HG02763 (cell line): ENCODE data around the gene GNA14.
"Not testable (repeated sequence)": the region's sequence is repeated elsewhere in the genome, so short reads cannot be mapped to it uniquely, and the experiment has no call there.

Experiments used
- ATAC-seq: cut with Tn5 transposase; IDR thresholded peaks from one replicate; pipeline ENCODE4 v1.9.1; 2021; ENCODE audit warnings: mild to moderate bottlenecking, moderate library complexity; ENCODE audit not compliant: unreplicated experiment

Gene GNA14

DNA sequence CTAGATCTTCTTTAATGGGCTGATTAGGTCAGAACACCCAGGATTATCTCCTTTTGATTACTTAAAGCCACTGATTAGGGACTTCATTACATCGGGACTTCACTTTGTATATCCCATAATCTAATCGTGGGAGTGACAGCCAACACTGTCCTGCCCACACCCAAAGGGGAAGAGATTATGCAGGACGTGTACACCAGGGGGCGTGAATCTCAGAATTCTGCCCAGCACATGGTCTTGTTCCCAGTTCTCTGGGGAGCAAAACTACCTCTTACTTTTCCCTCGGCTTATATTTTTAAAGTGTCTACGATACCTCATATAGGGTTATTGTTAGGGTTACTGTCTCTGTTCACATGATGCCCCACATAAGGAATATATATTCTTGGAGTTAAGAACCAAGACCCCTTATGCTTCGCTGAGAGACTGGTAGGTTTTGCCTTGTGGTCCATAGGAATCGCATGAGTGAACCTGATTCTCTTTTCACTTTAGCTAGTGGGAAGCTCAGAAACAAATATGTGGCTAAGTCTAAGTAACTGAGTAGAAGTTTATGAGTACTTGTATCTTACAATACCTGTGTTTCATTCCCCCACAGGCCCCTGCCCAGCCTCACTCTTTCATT, 192.7 kb downstream of the GNA14 start:
- ATAC-seq: no peak

DNA sequence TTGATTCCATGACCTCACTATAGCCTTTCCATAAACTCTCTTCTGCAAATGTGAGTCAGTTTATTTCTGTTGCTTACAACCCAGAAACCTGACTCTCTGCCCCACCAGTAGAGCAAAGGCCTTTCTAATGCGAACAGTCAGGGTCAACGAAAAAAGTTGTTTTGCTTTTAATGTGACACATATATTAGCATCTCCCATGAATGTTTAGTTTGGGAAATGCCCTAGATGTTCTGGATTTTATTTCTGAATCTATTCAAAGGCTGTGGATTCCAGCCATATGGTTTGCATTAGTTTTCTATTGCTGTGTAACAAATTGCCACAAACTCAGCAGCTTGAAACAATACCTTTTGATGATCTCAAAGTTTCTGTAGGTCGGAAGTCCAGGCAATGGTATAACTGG, 193.5 kb downstream of the GNA14 start:
- ATAC-seq: no peak

DNA sequence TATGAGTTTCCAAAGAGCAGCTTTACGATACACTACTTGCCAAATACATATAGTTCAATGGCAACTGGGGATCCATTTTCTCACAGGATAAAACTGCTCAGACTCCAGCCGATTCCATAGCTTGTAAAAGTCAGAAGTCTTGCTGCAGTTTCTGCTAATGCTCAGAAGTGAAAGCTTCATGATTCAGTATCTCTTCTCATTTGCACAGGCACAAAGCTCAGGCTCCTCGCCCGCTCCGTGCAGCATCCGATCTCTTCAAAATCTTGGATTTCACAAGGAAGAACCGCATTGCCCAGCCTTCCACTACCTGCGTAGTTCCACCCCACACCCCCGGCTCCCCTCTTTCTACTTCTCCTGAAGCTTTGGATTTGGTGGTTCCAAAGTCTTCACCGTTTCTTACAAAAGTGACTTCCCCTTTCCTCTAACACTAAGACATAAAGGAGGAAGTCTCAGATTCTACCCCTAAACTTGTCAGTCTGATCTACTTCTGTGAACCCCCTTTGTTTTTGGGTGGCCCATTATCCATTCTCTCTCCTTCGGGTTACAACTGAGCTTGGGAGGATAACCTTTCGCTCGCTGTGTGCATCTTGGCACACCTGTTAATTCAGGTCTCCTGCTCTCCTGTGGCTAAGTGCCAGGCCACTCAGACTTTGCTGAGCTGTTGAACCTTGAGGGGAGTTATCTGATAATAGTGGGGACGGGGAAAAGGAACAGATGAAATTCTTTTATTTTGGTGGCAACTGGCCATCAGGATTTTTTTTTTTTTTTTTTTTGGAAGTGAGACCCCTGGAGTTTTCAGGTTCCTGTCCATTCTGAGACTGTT, 194.1 kb downstream of the GNA14 start:
- ATAC-seq: no peak

DNA sequence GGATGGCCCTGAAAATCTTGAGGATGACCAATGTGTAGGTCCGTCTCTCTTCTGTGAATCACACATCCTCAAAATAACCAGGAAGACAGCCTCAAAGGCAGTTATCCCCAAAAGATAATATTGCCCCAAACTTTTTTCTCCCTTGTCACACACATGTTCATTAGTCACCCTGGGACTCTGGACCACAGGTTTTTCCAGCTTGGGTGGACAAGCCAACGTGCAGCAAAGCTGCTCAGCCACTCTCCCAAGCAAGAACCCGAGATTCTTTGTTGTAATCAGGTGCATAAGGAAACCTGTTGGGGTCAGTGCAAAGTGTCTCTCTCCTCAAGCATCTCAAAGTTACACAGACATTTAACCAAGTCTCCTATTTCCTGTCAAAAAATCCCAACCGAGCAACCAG, 196.6 kb downstream of the GNA14 start:
- no peak for ATAC-seq

DNA sequence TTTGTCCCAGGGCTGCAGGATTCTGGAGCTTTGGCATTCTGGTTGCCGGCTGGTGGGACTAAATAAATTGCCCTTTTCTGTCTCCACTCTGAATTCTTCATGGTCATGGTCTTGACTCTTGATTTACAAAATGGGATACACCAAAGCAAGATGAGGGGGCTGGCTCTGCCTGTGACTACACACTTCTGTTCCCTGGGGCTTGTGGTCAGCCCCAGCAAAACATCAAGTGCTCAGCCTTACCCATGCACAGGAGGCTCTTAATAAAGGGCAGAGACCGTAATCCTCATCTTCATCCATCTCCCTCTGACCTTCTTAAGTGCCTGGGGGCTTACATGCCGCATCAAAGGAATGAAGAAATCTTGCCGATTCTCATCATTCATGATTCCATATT, 198.0 kb downstream of the GNA14 start:
- no peak for ATAC-seq

DNA sequence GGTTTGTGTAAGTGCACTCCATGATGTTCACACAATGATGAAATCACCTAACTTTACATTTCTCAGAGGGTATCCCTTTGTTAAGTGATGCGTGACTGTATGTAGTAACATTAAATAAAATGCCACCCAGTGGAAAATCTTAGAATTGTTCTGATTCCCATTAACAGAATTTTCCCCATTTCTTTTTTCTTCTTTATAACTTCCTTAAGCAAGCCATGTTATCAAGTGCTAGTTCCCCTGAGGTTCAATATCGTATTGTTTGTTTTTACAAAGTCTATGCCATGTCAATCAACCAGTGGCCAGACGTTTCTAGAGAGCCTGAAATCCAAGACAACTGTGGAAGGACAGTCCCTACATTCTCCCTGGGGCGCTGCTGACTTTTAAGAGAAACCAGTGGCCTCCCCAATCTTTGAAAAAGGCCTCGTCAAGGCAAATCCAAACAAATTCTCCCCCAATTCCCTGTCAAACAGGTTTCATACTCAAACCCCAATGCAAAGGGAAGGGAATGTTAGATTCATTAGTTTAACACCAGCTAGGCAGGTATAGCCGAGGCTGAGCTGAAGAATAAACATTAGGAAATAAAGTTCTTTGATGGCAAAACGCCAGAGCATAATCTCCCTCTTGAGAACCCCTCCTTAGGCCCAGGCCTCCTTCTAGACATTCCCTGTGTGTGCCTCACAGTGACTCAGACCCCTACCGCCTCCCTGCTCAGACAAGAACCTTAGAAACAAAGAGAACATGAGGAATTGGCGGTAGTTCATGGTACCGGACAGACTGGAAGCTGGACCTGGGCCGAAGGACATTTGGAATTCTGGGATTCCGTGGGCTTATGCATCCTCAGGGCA, 198.7 kb downstream of the GNA14 start:
- no peak for ATAC-seq

DNA sequence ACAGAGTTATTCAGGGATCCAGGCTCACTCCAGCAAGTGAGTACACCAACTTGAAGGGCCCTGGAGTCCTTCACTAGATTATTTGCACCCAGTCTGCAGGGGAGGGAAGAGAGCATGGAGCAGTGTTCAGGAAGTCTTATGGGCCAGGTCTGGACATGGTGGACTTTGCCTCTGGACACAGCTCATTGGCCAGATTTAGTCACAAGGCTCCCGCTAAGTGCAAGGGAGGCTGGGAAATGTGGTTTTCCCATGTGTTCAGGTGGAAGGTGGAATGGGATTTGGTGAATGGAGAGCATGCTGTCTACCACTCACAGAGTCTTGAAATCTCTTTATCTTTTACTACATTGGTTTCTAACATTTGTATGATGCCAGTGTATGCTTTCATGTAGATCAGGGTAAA, 200.5 kb downstream of the GNA14 start:
- ATAC-seq: no peak

DNA sequence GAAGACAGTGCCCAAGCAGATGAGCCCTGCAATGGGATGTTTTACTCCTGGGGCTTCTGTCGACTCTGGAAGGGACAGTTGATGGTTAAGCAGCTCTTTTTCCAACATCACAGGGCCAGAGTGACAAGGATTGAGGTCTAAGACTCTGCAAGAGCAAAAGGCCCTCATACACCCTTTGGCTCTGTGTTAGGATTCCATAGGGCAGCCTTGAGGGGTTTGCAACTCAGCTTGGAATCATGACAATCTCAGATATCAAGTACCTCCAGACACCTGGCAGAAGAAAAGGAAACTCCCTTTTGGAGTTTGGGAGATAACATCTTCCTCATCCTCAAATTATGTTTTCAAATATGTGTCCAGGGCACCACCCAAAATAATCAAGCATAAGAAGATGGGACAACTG, 205.7 kb downstream of the GNA14 start:
- ATAC-seq: no peak

DNA sequence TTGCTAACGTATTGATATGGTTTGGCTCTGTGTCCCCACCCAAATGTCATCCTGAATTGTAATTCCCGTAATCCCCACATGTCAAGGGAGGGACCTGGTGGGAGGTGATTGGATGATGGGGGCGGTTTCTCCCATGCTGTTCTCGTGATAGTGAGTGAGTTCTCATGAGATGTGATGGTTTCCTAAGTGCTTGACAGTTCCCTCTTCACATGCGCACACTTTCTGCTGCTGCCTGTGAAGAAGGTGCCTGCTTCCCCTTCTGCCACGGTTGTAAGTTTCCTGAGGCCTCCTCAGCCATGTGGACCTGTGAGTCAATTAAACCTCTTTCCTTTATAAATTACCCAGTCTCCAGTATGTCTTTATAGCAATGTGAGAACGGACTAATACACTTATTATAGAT, 207.0 kb downstream of the GNA14 start:
- ATAC-seq: not testable (repeated sequence)

DNA sequence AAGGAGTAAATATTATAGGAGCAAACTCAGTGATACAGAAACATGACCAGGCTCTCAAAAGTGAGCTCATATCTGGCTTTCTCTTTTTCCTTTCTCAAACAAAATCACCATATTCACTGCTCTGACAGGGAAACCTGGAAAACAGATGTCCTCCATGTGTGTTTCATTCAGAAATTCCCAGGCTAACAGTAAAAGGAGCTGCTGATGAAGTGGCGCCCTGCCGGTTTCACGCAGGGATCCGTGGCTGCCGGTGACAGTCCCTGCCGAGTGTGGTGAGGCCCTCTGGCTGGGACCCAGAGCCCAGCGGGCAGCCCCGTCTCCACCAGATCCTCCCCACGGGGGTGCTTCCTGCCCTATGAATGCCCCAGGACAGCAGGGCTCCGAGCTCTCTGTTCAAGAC, 208.1 kb downstream of the GNA14 start:
- ATAC-seq: no peak

DNA sequence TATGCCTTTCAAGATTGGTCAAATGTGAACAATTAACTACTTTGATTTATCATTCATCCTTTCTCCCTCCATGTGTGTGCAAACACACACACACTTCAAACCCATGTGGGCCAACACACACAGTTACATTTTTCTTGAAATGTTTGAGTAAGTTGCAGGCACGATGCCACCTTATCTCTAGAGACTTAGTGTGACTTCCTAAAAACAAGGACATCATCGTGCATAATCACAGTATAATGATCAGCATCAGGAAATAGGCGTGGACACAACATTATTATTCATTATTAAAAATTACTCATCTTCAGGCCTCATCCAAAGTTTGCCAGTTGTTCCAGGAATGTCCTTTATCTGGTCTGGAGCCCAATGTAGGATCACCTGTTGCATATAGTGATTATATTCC, 209.5 kb downstream of the GNA14 start:
- ATAC-seq: no peak

DNA sequence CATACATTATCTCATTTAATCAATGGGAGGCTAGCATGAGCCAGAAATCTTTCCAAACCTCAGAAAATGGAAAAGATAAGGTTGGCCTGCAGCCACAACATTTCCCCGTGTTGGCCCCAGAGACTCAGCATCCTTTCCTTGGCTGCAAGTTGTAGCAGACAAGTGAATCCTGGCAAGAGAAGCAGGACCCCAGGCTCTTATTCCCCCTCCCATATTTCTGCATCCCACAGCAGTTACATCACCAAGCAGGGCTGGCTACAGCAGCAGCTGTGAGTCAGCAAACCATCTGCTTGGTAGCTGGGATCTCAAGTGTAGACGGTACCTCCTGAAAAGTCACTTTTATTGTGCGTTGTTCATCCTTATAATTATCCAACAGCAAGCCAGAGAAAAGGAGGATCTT, 212.4 kb downstream of the GNA14 start:
- no peak for ATAC-seq

DNA sequence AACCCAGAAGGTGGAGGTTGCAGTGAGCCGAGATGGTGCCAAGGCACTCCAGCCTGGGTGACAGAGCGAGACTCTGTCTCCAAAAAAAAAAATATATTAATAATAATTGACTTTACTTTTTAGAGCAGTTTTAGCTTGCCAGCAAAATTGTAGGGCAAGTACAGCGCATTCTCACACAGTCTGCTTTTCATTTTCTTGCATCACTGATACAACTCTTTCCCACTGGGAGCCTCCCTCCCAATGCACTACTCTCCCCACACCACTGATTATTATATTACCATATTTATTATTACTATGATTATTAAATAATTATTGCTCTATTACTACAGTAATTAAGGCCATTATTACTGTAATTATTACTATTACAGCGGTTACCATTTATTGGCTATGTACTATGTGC, 212.8 kb downstream of the GNA14 start:
- ATAC-seq: no peak

DNA sequence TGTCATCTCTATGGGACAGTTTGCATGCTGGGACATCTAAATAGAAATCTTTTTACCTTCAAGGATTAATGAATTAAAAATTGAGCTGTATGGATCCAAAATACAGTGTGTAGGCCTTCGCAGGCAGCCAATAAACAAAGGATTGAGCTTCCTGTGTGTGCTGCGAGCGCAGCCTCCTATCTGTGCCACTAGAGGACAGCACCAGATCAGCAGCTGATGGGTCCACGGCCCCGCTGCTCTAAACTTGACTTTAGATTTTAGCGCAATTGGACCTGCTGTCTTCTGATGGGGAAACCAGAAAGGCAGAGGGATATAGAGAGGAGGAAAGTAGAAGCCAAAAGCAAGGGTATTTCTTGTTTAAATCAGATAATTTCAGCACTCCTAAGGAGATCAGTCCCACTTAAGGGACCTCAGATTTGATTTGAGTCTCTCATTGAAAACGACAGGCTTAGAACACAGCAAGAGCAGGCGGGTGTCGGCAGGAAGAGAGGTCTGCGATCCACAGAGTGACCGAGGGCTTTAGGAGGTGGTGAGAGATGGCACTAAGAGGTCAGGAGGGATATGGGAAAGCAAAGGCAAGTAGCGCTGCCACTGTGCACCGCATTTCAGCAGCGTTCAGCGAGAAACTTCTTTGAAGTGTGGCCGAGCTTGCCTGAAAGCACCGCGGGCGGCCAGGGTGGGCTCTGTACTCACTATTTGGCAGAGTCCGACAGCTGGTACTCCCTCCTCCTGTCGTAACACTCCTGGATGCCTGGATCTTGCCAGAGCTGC, 214.3 kb downstream of the GNA14 start:
- ATAC-seq: no peak

DNA sequence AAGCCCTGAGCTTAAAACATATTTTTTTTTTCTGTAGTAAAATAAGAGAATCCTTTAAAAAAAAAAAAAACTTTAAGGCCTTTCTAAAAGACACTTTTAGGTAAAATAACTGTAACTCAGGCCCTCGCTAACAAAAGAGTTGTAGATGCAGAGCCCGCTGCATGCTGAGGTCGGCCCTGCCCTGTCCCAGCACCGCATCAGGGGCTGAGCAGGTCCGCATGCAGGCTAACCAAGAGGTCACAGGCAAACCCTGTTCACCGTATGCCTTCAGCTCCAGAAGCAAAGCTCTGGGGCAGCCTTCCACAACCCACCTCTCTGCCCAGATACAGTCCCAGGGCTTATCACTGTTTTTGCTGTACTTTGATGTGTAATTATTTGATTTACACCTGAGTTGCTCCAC, 216.1 kb downstream of the GNA14 start:
- ATAC-seq: no peak

DNA sequence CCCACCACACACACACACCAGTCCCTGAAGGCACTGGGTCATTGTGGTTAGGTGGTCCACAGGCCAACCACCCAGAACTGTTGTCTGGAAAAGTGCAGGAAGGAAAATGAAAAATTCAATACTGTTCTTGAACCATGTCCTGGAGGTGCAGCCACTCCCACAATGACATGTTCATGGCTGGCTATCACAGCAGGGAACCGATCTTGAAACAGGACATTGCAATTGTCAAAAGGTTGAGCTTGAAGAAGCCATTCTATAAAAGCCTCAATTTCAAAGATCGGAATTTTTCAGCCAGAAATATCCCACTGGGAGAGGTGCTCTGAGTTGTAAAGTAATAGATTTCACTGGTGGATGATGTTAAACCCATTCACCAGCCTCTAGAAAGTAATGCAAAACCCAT, 218.2 kb downstream of the GNA14 start:
- no peak for ATAC-seq

DNA sequence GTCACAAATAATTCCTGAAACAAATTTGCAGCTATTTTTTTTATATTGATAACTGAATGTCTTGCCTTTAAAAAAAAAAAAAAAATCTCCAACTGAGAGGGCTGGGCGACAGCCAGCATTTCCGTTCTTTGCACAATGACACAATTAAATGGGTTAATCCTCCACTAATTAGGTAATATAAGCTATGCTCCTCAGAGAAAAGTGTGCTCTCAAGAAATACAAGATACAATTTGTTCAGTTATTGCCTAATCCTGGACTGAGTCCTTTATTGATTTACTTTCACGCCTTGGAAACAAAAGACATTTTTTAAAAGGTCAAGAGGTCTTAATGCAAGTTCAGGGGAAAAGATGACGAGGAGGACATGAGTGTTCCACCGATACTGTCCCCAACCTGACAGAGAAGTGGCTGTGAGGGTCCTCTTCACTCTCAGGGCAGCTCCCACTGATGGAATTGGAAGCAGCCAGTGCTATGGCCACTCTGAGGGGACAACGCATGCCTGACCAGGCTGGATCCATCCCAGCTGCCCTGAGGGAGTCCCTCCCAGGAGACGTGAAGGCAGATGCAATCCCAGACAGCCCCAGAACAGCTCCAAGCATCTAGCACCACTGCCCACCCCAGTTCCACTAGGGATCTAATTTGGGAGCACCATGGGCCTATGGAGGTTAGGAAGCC, 220.7 kb downstream of the GNA14 start:
- no peak for ATAC-seq

DNA sequence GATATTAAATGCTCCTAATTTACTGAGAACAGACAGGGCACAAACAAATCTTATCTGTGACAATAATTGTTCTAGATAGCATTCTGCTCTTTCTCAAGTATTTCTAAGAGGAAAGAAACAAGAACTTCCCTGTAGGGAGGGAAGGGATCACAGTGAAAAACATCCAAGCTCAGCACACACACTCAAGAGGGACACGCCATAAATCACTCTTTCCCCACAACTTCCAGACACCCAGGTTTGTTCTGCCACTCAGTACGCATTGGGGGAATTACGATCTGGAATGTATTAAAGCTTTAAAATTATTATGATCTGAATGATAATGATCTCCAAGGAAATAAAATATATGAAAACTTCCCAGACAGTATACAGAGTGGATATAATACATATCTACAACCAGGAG, 221.4 kb downstream of the GNA14 start:
- no peak for ATAC-seq

DNA sequence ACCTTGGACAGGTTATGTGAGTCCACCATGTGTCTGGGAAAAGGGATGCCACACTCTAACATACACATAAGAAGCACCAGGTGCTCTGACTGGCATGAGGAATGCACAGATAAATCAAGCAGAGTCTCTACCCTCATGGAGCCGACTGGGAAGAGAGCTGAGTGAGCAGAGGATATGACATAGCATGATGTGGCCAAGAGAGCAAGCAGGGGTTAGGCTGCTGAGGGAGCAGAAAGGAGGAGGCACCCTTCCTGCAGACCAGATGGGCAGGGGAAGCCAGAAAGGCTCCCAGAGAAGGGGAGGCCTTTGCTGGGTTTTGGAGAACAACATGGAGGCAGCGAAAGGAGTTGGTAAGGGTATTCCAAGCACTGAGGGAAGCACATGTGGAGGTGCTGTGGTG, 223.1 kb downstream of the GNA14 start:
- ATAC-seq: no peak

DNA sequence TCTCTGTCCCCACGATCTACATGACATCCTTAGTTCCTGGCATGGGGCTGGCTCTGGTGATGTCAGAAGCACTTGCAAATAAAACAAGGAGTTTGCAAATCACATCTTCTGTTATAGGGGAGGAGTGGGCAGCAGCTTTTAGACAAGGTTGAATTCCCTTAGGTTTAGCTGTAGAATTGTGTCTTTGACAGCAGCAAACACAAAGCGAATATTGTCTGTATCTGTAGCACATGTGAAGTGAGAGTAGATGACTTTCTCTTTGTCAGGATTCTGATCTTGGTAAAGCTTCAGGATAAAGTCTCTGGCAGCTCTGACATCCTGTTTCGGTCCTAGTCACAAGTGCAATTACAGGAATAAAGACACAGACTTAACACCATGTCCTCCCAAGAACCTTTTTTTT, 224.3 kb downstream of the GNA14 start:
- ATAC-seq: no peak

DNA sequence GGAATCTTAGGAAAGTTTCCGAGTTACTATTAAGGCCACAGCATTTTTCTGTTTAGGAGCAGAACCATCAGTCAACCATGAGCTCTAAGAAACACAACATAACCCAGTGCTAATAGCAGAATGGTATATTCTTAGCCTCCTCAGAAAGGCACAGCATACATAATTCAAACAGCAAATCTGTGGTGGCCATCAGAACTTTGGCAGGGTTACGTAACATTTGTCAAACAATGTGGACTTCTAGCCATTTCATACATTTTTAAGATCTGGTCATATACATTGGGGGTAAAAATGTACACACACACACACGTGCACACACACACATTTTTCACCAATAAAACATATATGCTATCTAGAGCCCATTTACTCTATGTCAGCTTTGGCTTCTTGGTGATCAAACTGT, 225.2 kb downstream of the GNA14 start:
- ATAC-seq: no peak
